NT2/D1 (cell line): ENCODE results near the gene URB2.

Source experiments
- YY1 ChIP-seq: IDR thresholded peaks from 2 replicates; pipeline ENCODE4 v1.6.1; 2011; ENCODE audit not compliant: insufficient read length, insufficient read depth
- ZNF274 ChIP-seq: IDR thresholded peaks from 2 replicates; pipeline ENCODE4 v1.6.1; 2011; ENCODE audit warnings: mild to moderate bottlenecking, low read depth, low read length

DNA sequence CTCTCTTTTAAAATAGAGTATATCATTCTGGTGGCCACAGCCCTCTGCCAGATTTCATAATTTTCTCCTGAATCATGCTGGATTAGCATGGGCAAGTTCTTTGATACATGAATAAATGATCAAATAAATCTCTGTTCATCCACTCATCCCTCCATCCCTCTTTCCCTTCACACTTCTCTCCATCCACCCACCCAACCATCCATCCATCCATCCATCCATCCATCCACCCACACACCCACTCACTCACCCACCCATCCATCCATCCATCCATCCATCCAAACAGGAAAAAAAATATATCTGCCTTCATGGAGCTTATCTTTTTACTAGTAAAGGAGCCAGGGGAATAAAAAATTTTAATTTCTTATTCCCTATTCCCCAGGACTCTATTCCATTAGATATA, 49.3 kb downstream of the URB2 start:
- TF ChIP-seq YY1 (no peak), ZNF274 (no peak)
